T-helper 2 cell (primary cell): ENCODE measurements around the gene DGKG.

ENCODE experiments used
- DNase-seq, 5 experiments: peaks; one replicate each; pipeline versions ENCODE4 v3.0.0 to v3.0.0-alpha.2; 2012 to 2022

Gene DGKG

DNA sequence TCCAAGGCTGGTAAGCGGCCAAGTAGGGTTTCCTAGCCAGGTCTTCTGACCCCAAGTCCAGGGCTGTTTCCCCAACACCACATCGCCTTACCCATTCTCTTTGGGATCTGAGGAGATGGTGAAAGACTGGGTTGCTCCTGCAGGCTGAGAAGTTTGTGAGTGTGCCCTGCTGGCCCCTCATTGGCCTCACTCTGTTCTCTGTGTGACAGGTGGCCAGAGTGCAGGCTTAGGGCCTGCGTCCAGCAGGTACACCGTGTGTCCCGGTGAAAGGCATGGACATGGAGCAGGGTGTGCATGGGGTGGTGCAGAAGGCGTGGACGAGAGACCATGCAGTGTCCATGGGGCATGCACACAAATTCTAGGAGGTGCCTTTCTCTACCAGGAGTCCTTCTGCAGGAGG is 91.3 kb downstream of the DGKG start:
- DNase-seq = no peak

DNA sequence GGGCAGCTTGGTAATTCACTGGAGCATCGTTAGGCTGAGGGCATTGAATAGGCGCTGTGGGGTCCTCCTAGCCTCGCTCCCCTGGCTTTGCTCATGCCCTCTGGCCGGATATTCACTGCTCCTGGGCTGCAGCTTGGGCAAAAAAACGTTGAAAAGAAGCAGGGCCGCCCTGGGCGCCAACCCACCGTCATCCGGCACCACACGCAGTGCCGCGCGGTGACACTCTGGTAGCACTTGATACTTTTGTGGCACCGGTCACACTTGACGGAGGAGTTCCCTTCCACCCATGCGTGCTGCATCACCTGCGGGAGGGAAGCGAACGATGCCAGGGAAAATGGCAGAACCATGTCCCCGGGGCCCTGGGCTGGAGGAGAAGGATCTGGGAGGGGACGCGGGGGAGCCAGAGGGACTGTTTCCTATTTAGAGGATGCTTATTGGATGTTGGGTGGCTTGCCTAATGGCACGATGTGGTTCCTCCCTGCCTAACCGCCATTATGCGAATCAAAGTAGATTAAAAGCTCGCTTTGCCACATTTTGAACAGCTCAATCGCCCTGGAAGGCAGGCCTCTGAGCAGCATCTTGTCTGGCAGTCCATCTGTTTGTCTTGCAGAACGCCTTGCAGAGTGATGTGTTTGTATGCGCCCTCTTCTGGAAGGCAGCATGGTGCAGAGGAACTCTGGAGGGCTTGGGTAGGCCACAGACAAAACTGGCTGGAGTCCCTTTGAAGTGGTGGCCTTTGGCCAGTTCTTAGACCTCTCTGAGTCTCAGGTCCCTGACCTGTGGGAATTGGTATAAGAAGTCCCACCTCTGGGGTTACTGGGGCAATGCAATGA is 93.2 kb downstream of the DGKG start:
- no peak for DNase-seq

DNA sequence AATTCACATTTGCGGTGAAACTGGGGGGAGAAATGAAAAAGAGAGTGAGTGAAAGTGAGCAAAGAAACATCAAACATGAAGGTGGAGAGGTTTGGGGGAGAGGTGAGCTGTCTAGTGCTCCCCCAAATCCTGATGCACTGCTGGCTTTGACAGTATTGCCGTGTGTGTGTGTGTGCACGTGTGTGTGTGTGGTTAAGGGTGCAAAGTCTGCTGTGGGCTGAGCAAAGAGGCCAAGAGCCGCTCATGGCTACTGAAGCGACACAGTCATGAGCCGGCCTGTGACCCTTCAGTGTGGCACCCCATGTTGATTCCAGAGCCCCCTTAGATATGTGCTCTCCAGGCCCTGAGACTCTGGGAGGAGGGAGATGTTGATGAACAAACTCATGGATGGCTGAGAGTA is 94.3 kb downstream of the DGKG start:
- no peak for DNase-seq

DNA sequence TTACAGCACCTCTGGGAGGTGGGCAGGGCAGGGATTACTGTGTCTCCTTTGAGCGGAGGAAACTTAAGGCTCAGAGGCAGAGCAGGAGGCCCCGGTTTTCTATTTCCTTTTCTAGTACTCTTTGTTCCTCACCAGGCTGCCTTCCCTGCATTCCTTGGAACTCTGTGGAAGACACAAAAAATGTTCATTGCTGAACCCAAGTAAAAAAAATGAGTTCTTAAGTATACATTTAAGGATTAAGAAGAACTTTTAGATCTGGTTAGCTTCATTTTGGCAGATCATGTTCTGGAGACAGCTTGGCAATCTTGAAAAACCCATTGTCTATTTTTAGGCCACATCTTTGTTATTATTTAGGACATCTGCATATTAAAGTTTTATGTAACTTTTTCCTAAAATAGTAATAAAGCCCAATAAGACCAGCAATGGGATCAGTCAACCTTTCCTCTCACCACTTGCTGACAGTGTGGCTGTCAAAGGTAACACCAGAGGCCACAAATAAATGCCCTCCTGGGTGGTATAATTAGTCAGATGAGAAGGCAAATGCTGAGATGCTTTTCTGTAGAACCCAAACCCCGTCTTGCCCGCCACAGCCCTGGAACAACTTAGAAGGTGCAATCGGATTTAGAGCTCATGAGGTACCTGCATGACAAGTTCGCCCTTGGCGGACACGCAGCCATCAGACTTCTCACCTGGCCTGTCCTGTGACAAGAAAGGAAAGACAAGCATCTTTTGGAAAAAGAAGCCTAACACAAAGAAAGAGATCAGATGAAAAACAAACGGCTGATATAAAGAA is 97.2 kb downstream of the DGKG start:
- DNase-seq = no peak

DNA sequence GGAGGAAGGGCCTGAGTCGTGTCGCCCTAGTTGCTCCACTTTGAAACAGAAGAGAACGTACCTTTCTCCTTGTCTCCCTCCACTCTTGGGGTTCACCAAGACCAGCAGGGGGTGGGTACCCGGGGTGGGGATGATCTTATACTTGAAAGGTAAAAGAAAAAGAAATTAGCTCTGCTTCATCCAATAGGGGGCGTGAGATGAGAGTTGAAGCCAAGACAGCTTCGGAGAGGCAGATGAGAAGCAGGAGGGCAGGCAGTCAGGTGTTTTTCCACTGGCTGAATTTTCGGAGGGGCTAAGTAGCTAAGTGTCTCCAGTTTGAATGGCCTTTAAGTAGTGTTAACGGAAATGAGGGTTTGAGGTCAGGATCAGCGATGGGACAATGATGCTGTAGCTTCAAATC is 100.4 kb downstream of the DGKG start:
- no peak for DNase-seq

DNA sequence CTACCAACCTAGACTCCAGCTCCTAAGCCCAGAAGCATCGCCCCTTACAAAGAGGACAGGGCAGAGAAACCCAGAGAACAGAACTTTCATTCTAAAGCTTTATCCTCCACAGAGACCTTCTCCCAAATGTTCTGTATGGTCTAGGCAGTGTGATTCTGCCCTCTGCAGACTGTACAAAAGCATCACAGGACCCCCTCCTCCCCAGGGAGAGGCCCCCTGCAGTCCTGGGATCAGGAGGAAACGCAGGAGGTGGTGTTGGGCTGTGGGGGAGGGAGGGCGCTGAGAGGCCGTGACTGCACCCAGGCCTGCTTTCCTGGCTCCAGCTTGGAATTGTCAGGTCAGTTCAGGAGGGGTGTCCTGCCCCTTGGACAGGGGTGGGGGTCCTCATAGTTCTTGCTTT is 101.3 kb downstream of the DGKG start:
- no peak for DNase-seq

DNA sequence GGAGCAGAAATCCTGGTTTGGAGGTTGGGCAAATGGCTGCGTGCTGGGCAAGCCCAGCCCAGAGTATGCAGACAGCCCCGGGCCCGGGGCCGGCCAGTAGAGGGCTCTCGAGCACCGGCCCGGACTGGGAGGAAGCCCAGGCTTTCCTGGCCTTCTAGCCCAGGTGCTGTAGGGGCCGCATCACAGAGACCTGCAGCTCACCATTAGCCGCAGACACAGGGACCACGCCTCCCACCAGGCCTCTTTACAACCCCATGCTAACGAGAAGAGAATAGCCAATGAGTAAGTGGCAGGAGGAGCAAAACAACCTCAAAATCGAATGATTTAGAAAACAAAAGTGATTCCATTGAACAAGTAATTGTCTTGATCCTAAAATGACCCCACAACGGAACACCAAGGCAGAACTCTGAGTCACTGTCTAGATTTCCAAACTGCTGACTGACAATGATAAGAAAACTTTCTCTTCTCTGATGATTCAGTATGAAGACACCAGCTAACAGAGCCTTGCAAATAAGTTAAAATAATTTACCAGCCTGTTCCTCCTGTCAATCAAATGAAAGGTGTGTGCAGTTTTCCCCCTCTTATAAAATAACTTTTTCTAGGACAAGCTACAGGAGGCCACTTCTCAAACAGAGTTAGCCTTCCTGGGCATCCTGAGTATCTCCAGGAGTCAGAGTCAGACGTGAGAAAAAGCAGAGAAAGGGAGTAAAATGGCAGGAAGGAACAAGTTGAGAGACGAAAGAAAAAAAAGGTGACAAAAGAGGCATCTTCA is 102.2 kb downstream of the DGKG start:
- peak; percentile 25 to 56 (median 43) for DNase-seq

DNA sequence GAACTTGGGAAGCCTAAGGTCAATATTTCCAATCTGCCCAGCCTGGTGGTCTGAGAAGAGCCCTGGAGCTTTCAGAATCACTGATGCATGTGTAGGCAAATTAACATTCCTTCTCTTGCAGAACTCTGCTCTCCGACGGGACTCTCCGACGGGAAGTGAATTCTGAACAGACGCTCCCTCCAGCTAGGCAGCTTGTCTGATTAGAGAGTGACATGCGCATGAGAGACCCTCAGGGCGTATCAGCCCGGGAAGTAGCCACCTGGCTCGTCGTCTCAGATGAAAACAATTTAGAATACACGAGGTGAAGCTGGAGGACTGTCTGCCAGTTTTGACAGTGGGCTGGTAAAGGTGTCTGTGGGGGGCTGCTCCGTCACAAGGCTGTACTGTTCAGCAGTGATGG is 103.1 kb downstream of the DGKG start:
- no peak for DNase-seq

DNA sequence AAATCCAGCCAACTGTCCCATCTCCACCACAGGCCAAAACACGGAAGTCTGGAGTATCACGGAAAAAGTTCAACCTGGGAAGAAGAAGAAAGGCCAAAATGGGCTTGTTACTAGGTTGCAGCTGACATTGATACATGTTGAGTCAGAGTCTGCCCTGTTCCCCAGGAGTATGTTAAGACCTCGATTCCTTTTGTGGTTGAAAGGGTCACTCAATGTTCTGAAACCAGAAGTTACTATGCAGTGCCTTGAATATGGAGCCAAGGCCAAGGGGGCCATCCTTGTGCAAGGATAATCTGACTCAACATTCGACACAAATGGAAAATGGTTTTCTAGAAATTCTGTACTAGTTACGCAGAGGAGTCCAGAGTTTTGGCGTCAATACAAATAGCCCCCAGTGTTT is 104.2 kb downstream of the DGKG start:
- no peak for DNase-seq

DNA sequence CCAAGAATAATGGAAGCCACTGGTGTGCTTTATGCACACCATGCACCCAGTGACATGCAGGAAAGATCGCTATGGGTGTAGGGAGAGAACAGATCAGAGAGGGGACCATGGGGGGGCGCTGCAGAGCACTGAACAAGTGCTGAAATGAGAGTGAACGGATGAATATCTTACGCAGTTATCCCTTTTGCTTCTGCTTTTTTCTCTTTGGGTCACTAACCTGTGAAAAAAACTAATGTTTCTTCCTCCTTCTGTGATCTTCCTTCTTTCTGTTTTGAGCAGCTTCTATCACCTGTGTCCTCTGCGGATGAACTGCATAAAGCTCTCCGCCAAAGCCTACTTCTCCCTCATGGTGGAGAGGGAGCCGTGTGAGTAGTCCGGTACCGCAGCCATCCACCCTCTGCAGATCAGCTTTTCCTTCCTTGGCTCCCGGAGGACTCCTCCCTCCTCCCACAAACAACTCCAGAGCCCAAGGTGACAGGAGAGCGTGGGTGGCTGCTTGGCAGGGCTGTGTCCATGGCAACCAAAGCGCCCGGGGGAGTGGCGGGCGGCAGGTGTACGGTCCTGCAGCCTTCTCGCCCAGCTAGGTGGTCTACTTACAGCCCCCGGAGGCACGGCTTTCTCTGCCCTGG is 106.2 kb downstream of the DGKG start:
- no peak for DNase-seq

DNA sequence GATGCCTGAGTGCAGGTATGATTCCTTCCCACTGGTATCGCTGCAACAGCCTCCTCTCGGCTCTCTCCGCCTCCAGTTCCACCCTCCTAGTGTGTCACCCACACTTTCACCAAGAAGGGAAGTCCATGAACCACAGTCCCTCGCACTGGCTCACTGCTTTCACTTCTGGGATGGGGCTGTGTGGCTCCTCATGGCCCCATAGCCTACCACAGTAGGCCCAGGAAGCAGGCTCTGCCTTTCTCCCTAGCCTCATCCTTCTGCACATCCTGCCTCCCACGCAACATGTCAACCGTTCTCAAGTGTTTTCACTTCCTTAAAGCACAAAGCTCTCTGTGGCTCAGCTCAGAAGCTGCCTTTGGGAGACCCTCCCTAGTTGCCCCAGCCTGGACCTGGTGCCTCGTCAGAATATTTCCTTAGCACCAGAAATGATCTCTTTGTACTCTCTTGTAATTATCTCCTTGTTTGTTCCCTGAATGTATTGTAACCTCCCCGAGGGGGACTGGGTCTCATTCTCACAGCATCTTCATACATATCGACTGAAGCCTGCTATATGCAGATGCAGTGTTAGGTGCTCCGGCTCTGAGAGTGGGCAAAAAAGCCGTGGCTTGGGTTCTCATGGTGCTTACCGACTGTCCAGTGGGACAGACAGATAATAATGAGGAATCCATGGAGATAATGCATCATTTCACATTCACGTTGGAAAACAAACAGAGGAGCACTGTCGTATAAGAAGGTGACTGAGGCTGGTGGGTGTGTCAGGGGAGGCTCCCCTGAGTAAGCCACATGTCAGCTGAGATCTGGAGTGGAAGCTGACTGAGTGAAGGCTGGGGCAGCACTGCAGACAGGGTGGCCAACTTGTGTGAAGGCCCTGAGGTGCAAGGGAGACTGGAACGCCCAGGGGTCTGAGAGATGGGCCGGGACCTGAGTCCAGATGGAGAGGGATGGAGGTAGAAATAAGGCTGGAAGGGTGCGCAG is 107.1 kb downstream of the DGKG start:
- DNase-seq = no peak

DNA sequence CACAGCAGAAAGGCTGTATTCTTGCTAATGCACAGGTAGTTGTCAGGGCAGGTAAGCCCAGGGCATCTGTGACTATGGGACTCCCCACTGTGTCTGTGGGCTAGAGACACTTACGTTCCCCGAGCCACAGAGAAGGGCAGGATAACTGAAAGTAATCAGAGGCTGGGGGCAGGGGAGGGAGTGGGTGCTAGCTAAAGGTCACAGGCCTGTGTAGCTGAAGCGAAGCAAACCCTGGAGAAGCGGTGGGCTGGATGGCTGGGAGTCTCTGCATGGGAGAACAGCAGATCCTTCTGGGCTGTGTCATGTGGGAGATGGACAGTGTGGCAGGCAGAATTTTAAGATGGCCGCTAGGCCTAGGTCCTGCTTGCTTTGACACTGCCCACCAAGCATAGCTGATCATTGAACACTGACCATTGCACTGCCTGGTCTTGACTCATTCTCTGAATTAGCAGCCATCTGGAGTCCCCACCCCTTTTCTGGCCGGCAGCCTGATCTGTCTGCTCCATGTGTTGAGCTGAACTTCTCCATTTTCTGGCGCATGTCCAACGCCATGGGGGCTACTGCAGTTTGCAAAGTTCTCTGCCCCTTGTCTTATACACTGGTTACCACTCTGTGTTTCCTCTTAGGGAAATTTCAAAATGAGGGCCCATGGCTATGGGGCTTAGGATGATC is 110.0 kb downstream of the DGKG start:
- DNase-seq = no peak

DNA sequence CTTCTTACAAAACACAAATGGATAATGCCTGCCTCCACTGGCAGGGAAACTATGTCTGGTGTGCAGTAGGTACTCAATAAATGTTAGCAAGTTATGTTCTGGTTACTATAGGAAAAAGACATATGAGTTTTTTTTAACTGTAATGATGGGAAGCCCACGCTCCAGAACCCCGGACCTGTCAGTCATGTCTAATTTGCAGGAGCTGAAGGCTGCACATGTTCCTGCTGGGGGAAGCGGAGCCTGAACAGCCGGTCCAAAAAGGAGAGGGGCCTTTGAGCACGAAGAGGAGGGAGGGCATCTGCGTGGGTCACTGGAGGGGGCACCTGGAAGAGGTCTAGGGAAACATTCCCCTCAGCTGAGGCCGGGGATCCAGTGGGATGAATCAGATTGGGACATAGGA is 113.2 kb downstream of the DGKG start:
- DNase-seq = no peak

DNA sequence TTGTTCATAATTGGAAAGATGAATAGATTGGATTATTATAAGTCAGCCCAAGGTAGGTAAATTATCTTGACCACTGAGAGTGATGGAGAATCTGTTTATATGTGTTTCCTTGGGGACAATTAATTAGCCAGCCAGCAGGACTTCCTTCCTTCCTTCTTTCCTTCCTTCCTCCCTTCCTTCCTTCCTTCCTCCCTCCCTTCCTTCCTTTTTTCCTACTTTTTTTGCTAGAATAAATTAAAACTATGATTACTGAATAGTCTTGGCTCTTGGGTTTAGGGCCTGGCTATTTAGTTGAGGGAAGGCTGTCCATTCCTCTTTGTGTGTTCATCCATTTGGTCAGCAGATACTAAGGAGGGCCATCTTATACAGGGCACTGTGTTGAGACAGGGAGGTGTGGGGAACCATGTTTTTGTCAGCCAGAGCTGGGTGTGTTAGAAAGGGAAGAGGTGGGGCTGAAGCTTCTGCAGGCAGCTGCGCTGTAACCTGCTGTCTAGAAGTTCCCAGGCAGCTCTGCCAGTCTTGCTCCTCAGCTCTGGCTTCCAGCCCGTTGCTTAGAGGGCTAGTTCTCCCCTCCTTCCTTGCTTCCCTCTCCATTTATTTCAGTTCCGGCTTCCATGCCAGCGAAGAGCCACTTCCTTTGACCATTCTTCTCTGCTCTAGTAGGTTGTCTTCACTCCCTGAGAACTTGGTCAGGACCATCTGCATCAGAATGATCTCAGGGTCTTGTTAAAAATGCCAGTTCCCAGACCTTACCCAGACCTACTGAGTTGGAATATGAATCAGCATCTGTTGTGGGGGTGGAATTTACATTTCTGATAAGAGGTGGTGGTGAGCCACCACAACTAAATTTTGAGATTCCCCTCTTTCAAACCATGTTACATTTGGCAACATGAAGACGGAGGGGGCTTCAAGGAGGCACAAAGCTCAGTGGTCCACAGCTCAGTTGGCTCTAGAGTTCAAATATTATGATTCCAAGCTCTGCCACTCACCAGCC is 113.9 kb downstream of the DGKG start:
- DNase-seq = no peak

DNA sequence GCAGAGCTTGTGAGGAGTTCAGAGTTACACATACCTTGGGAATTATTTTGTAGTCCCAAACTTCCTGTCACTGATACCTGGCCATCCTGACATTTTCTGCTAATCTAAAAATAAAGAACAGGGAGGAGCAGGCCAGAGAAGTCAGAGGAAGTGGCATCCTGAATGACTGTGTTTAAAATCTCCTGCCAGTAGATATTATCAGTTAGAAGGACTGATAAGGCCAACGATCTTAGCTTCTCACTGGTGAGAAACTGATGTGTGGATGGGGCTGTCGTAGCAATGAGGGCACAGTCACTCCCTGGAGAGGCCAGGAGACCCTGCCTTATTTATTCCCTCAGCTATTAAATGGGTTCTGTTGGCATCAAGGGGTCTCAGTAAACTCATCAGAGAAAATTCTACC is 115.1 kb downstream of the DGKG start:
- DNase-seq = no peak

DNA sequence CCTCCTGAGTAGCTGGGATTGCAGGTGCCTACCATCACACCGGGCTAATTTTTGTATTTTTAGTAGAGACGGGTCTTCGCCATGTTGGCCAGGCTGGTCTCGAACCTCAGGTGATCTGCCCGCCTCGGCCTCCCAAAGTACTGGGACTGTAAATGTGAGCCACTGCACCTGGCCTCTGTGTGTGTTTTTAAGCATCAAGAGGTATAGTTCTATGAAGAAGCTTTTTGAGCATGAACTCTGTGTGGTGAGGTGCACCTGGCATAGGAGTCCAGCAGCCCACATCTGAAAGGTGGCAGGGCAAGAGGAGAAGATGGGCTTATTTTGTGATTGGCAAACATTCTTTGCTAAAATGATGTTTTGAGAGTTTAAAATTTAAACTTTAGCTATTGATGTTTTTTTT is 118.0 kb downstream of the DGKG start:
- no peak for DNase-seq

DNA sequence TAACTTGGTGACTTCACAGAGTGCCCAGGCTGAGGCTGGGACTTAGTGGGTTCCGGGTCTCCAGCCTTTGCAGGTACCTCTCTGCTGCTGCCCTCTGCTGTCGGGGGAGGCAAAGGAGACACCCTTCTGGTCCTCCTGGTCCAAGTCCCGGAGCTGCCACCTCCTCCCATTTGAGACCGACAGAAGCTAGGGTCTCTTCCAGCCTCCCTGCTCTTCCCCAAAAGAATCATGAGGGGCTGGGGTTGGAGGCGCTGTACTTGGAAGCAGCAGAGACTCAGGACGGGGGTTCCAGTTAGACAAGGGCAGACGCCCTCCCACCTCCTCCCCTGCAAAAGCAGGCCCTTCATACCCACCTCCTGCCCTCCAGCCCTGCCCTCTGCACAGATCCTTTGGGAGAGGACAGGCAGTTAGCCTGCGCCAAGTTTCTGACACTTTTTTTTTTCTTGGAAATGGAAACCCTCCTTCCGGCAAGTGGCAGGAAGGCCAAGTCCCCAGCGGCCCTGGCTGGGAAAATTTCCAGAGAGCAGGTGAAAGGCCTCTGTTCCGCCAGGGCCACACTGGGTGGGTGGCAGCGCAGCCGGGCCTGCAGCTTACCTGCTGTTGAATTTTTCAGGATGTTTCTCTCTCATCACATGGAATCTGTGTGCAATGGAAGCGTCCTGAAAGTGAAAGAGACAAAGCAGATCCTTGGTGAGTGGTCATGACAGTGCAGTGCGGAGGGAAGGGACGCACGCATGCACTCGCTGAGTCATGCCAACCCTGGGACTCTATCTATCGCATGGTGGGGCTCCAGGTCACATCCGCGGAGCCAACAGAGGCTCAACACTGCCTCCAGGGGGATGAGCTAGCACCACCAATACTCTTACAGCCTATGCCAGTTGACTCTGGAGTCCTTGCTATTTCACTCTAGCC is 119.9 kb downstream of the DGKG start:
- peak in 2 of 5 experiments; percentile 14 to 60 for DNase-seq

DNA sequence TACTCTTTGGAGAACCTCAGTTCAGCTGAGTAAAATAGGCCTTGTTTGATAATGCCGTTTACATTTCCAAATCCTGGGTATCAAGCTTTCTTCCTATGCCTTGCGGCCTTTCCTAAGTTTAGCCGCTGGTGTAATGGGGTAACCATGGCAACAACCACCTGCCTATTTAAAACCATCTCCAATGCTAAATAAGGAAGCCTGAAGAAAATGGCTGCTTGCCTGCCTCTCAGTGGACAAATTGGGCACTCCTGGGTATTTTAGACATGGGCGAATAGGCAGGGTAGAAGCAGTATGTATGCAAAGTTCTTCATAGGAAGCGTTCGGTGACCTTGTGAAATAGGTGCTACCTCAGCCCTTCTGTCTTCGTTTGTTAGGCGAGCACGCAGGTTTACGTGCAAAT is 122.7 kb downstream of the DGKG start:
- no peak for DNase-seq

DNA sequence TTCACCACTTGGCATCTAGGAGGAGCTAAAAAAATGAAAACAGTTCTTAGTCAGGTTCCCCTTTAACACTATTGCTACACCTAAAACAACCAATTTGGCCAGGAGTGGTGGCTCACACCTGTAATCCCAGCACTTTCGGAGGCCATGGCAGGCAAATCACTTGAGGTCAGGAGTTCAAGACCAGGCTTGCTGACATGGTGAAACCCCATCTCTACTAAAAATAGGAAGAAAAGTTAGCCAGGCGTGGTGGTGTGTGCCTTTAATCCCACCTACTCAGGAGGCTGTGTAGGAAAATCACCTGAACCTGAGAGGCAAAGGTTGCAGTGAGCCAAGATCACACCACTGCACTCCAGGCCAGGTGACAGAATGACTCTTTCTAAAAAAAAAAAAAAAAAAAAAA is 124.1 kb downstream of the DGKG start:
- no peak for DNase-seq
